Natural killer cell (primary cell): ENCODE data around the gene ADCY4. TPM values are rescaled to one million over a fixed set of nuclear protein-coding genes. Genes with fewer than 3 reads are reported as not detected.

Experiments used
- ATAC-seq, 3 donors: fragments of 150-1000 bp in 2 of 3; fragments of 200-7000 bp in 1 of 3; cut with Tn5 transposase; 1 replicate in 1 of 3; 2 replicates in 2 of 3; pipeline ENCODE4 v1.10.0; 2021; ENCODE audit warnings: mild to moderate bottlenecking in 2 of 3, moderate library complexity in 2 of 3
- DNase-seq, 2 donors: peaks; one replicate each; pipeline versions ENCODE4 v3.0.0 to v3.0.0-alpha.2; 2013 to 2021; ENCODE audit warnings: mixed read lengths in 1 of 2
- H3K27ac ChIP-seq: one replicate; pipeline ENCODE4 v1.5.1; 2013; ENCODE audit warnings: mild to moderate bottlenecking, low read length
- H3K27me3 ChIP-seq: one replicate; pipeline ENCODE4 v1.6.1; 2013; ENCODE audit warnings: low read length; ENCODE audit not compliant: control insufficient read depth, insufficient read depth
- H3K36me3 ChIP-seq: one replicate; pipeline ENCODE4 v1.6.1; 2013; ENCODE audit warnings: low read length; ENCODE audit not compliant: control insufficient read depth, insufficient read depth
- H3K4me1 ChIP-seq: one replicate; pipeline ENCODE4 v1.6.1; 2013; ENCODE audit warnings: low read length; ENCODE audit not compliant: control insufficient read depth, insufficient read depth
- H3K4me3 ChIP-seq: one replicate; pipeline ENCODE4 v1.5.1; 2013; ENCODE audit warnings: low read length
- H3K9me3 ChIP-seq: one replicate; pipeline ENCODE4 v1.6.1; 2013; ENCODE audit warnings: low read length; ENCODE audit not compliant: control insufficient read depth, insufficient read depth
- H3K27ac Mint-ChIP-seq, 2 donors: one replicate each; pipeline ENCODE4 v1.8.0; 2022; ENCODE audit warnings: mild to moderate bottlenecking in 2 of 2, mixed read lengths in 2 of 2, moderate library complexity in 1 of 2
- H3K27me3 Mint-ChIP-seq, 2 donors: one replicate each; pipeline ENCODE4 v1.8.0; 2022; ENCODE audit warnings: low read depth in 2 of 2, mixed read lengths in 2 of 2
- H3K36me3 Mint-ChIP-seq: one replicate; pipeline ENCODE4 v1.8.0; 2022; ENCODE audit warnings: mixed read lengths
- H3K4me1 Mint-ChIP-seq, 2 donors: one replicate each; pipeline ENCODE4 v1.8.0; 2022; ENCODE audit warnings: mixed read lengths in 2 of 2
- H3K4me3 Mint-ChIP-seq: one replicate; pipeline ENCODE4 v1.8.0; 2022; ENCODE audit warnings: mild to moderate bottlenecking, moderate library complexity, mixed read lengths
- H3K9me3 Mint-ChIP-seq, 2 donors: one replicate each; pipeline ENCODE4 v1.8.0; 2022; ENCODE audit warnings: mixed read lengths in 2 of 2
- CTCF ChIP-seq: fragments of 200-600 bp; IDR thresholded peaks from one replicate; pipeline ENCODE4 v1.8.0; 2022; ENCODE audit warnings: antibody characterized with exemption
- WGBS: methylation state at CpG from one replicate; pipeline ENCODE4 v1.1.7; 2013; ENCODE audit warnings: missing lambda C conversion rate; ENCODE audit not compliant: insufficient coverage; 5-methylcytosine and 5-hydroxymethylcytosine counted together
- intact Hi-C: fragments of 100-400 bp; cut with micrococcal nuclease; formaldehyde crosslinking; loops from one replicate; pipeline ENCODE4 v1.14.2; 2022
- total RNA-seq, 4 donors: library from RNA; stranded (reverse); fragments of 120-200 nt in 1 of 4; gene quantifications; one replicate each; pipeline versions ENCODE4 v1.2.3 to v1.2.4, GENCODE V29; 2013 to 2022

ADCY4 gene
- total RNA-seq, 3 donors from 2014 or later (not counting 1 experiment from before 2014, with no cell fraction given): 9.8 to 17.6 (median 11.3) TPM

GRCh38 chr14:24337144-24337823, 2.4 kb upstream of the ADCY4 start:
- TF ChIP-seq CTCF: no peak
- peaks cover 18% of the 10 kb centered on the region for H3K36me3 ChIP-seq
- no peak for ATAC-seq
- Mint-ChIP-seq H3K9me3 (no peaks in the 10 kb centered on the region), H3K27ac (no peak overlapping the region), H3K4me3 (no peak overlapping the region), H3K36me3 (peaks cover 9% of the 10 kb centered on the region), H3K27me3 (peaks cover 11 to 13% of the 10 kb centered on the region in 2 donors), H3K4me1 (peaks cover 49 to 63% of the 10 kb centered on the region in 2 donors)
- 94% methylated on average over 7 of the region's 7 CpGs for WGBS
- peaks cover 54% of the 10 kb centered on the region for H3K4me1 ChIP-seq
- peaks cover 15% of the 10 kb centered on the region for H3K27me3 ChIP-seq
- no peak for DNase-seq
- no peak overlapping the region for H3K27ac ChIP-seq
- H3K4me3 ChIP-seq: no peak overlapping the region
- intact Hi-C loops: loop anchor here (10.0 kb wide), 1 partner anchor 818 kb away; no protein-coding TSS in a partner anchor
- no peaks in the 10 kb centered on the region for H3K9me3 ChIP-seq

GRCh38 chr14:24335461-24336171, 745 bp upstream of the ADCY4 start:
- ATAC-seq (no peak), DNase-seq (no peak)
- Mint-ChIP-seq H3K4me3 (peak overlapping the region; percentile 61), H3K27ac (no peak overlapping the region), H3K36me3 (peaks cover 9% of the 10 kb centered on the region), H3K9me3 (no peaks in the 10 kb centered on the region), H3K27me3 (peaks cover 14 to 16% of the 10 kb centered on the region in 2 donors), H3K4me1 (peaks cover 66 to 79% of the 10 kb centered on the region in 2 donors)
- no peak overlapping the region for H3K27ac ChIP-seq
- TF ChIP-seq CTCF: no peak
- H3K36me3 ChIP-seq: peaks cover 18% of the 10 kb centered on the region
- H3K9me3 ChIP-seq: no peaks in the 10 kb centered on the region
- H3K27me3 ChIP-seq: peaks cover 15% of the 10 kb centered on the region
- WGBS: 77% methylated on average over 12 of the region's 12 CpGs
- intact Hi-C loops: loop anchor here (10.0 kb wide), 1 partner anchor 819 kb away; no protein-coding TSS in a partner anchor
- H3K4me1 ChIP-seq: peaks cover 71% of the 10 kb centered on the region
- H3K4me3 ChIP-seq: no peak overlapping the region

- Histone ChIP-seq H3K9me3 (no peaks in the 10 kb centered on the region), H3K4me3 (peak overlapping the region; percentile 27), H3K27ac (no peak overlapping the region), H3K27me3 (peaks cover 15% of the 10 kb centered on the region), H3K4me1 (peaks cover 80% of the 10 kb centered on the region), H3K36me3 (peaks cover 11% of the 10 kb centered on the region)
- WGBS: 15% methylated on average over 56 of the region's 56 CpGs
- H3K27ac Mint-ChIP-seq: peak overlapping the region; percentile 87 to 88
- peaks cover 79 to 84% of the 10 kb centered on the region in 2 donors for H3K4me1 Mint-ChIP-seq
- H3K36me3 Mint-ChIP-seq: peaks cover 9% of the 10 kb centered on the region
- peak; percentile 85 for TF ChIP-seq CTCF
- H3K9me3 Mint-ChIP-seq: no peaks in the 10 kb centered on the region
- ATAC-seq (peak; percentile 57 to 75 (median 59)), DNase-seq (peak; percentile 70 to 96)
- H3K27me3 Mint-ChIP-seq: peaks cover 14 to 16% of the 10 kb centered on the region in 2 donors
- intact Hi-C loops: loop anchor here (1.0 to 10.0 kb wide), 5 partner anchors 21 to 822 kb away; partner anchors contain the start of genes LTB4R and NFATC4
- peak overlapping the region; percentile 93 for H3K4me3 Mint-ChIP-seq
These were observed 2.4 kb downstream of the ADCY4 start for GRCh38 chr14:24332268-24332993.
